ENCODE measurements around the gene HSPA12A. TPM values are rescaled to one million over a fixed set of nuclear protein-coding genes. Genes with fewer than 3 reads are reported as not detected.

Gene HSPA12A
- total RNA-seq, 1 donor = 10.9 TPM

DNA sequence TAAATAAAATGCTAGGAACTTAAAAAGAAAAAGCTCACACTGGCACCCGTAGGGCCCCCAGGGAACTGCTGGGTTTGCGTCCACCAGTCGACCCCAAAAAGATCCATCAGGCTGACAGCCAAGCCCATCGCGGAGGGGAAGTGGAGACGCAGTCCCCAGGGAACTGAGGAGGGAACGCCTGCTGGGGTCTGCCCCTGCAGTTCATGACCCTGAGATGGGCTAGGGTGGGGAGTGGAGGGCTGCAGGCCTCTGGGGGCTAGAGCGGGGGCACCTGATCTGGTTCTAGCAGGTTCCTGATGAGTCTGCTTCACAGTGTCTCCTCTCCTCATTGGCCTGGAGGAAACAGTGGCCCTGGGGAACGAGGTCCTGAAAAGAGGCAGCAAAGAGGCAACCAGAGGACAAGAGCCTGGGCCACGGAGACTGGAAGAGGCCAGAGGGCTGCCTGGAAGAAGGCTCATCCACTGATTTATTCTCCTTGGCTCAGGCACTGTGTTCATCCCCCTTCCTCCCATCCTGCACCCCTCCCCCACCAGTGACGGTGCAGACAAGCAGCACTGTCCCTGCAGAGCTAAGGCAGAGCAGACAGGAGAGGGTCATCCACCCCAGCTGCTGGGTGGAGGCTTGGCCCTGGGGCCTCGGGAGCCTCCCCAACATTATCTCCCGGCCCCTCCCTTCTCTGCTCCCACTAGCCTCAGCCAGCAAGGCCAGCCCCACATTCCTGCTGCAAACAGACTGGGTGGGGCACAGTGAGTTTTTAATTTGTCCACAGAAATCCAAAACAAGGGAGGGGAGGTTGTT is 24.7 kb upstream of the HSPA12A start:
- peak overlapping the region; percentile 41 for H2AFZ ChIP-seq (ENCODE audit: low read length)
- no peaks in the 10 kb centered on the region for H3K79me2 ChIP-seq (ENCODE audit: insufficient read depth, low read length)
- no peak overlapping the region for H3K4me2 ChIP-seq (ENCODE audit: insufficient read depth, low read length)
- TF ChIP-seq, protein P1, sequence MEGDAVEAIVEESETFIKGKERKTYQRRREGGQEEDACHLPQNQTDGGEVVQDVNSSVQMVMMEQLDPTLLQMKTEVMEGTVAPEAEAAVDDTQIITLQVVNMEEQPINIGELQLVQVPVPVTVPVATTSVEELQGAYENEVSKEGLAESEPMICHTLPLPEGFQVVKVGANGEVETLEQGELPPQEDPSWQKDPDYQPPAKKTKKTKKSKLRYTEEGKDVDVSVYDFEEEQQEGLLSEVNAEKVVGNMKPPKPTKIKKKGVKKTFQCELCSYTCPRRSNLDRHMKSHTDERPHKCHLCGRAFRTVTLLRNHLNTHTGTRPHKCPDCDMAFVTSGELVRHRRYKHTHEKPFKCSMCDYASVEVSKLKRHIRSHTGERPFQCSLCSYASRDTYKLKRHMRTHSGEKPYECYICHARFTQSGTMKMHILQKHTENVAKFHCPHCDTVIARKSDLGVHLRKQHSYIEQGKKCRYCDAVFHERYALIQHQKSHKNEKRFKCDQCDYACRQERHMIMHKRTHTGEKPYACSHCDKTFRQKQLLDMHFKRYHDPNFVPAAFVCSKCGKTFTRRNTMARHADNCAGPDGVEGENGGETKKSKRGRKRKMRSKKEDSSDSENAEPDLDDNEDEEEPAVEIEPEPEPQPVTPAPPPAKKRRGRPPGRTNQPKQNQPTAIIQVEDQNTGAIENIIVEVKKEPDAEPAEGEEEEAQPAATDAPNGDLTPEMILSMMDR (IDR thresholded peaks at IDR 0.05; ENCODE audit: extremely low read depth, low read depth, low read length) = no peak
- no peaks in the 10 kb centered on the region for H3K36me3 ChIP-seq (ENCODE audit: insufficient read depth, low read length)
- H3K4me1 ChIP-seq (ENCODE audit: insufficient read depth, low read length) = peaks cover 37% of the 10 kb centered on the region
- no peaks in the 10 kb centered on the region for H4K20me1 ChIP-seq (ENCODE audit: insufficient read depth, low read length)
- H3K9me3 ChIP-seq (ENCODE audit: low read depth, low read length) = no peaks in the 10 kb centered on the region
- H3K4me3 ChIP-seq (ENCODE audit: insufficient read depth, low read length) = no peak overlapping the region
- DNase-seq (ENCODE audit: insufficient read length, low spot score, missing footprints) = no peak
- H3K27me3 ChIP-seq (ENCODE audit: insufficient read depth, low read length) = no peaks in the 10 kb centered on the region
- no peak overlapping the region for H3K27ac ChIP-seq (ENCODE audit: low read depth, low read length)

- Histone ChIP-seq H3K9me3 (ENCODE audit: low read depth, low read length) (no peaks in the 10 kb centered on the region), H2AFZ (ENCODE audit: low read length) (no peak overlapping the region), H3K27ac (ENCODE audit: low read depth, low read length) (no peak overlapping the region), H3K79me2 (ENCODE audit: insufficient read depth, low read length) (no peaks in the 10 kb centered on the region), H3K4me2 (ENCODE audit: insufficient read depth, low read length) (no peak overlapping the region), H4K20me1 (ENCODE audit: insufficient read depth, low read length) (no peaks in the 10 kb centered on the region), H3K36me3 (ENCODE audit: insufficient read depth, low read length) (no peaks in the 10 kb centered on the region), H3K4me1 (ENCODE audit: insufficient read depth, low read length) (peaks cover 30% of the 10 kb centered on the region), H3K27me3 (ENCODE audit: insufficient read depth, low read length) (no peaks in the 10 kb centered on the region), H3K4me3 (ENCODE audit: insufficient read depth, low read length) (no peak overlapping the region)
- no peak for DNase-seq (ENCODE audit: insufficient read length, low spot score, missing footprints)
- TF ChIP-seq, protein P1 (IDR thresholded peaks at IDR 0.05; ENCODE audit: extremely low read depth, low read depth, low read length) = no peak
These were observed 24.0 kb upstream of the HSPA12A start for GRCh38 chr10:116766241-116766827.

- TF ChIP-seq, protein P1 (IDR thresholded peaks at IDR 0.05; ENCODE audit: extremely low read depth, low read depth, low read length) = peak; percentile 53
- Histone ChIP-seq H3K4me3 (ENCODE audit: insufficient read depth, low read length) (no peak overlapping the region), H2AFZ (ENCODE audit: low read length) (no peak overlapping the region), H3K79me2 (ENCODE audit: insufficient read depth, low read length) (no peaks in the 10 kb centered on the region), H3K36me3 (ENCODE audit: insufficient read depth, low read length) (no peaks in the 10 kb centered on the region), H3K4me1 (ENCODE audit: insufficient read depth, low read length) (peaks cover 24% of the 10 kb centered on the region), H3K9me3 (ENCODE audit: low read depth, low read length) (no peaks in the 10 kb centered on the region), H3K4me2 (ENCODE audit: insufficient read depth, low read length) (no peak overlapping the region), H3K27ac (ENCODE audit: low read depth, low read length) (no peak overlapping the region), H4K20me1 (ENCODE audit: insufficient read depth, low read length) (no peaks in the 10 kb centered on the region), H3K27me3 (ENCODE audit: insufficient read depth, low read length) (no peaks in the 10 kb centered on the region)
- no peak for DNase-seq (ENCODE audit: insufficient read length, low spot score, missing footprints)
These were observed 23.3 kb upstream of the HSPA12A start for GRCh38 chr10:116765648-116766081.

DNA sequence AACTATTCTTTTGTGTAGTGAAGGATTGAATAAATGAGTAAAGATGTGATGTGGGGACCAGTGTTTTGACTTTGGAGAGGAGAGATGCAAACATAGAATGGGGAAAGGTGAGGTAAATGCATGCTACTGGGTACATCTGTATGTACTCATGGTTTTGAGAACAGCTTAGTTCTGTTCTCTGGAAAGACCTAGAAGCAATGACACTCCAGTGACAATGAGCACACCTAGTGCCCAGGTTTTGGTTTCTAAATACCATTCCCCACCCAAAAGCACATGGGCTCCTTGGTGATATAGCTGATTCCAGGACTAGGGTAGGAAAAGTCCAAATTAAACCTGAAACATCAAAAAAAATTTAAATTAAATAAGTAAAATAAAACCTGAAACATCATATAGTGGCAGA is 22.6 kb upstream of the HSPA12A start:
- DNase-seq (ENCODE audit: insufficient read length, low spot score, missing footprints) = no peak
- Histone ChIP-seq H3K9me3 (ENCODE audit: low read depth, low read length) (no peaks in the 10 kb centered on the region), H3K4me2 (ENCODE audit: insufficient read depth, low read length) (no peak overlapping the region), H3K79me2 (ENCODE audit: insufficient read depth, low read length) (no peaks in the 10 kb centered on the region), H3K27me3 (ENCODE audit: insufficient read depth, low read length) (no peaks in the 10 kb centered on the region), H3K4me3 (ENCODE audit: insufficient read depth, low read length) (no peak overlapping the region), H3K36me3 (ENCODE audit: insufficient read depth, low read length) (no peaks in the 10 kb centered on the region), H3K4me1 (ENCODE audit: insufficient read depth, low read length) (peaks cover 18% of the 10 kb centered on the region), H4K20me1 (ENCODE audit: insufficient read depth, low read length) (no peaks in the 10 kb centered on the region), H2AFZ (ENCODE audit: low read length) (no peak overlapping the region), H3K27ac (ENCODE audit: low read depth, low read length) (no peak overlapping the region)
- TF ChIP-seq, protein P1 (IDR thresholded peaks at IDR 0.05; ENCODE audit: extremely low read depth, low read depth, low read length) = no peak

All from osteoblast (primary cell).